ENCODE measurements around the gene NEK9. TPM values are rescaled to one million over a fixed set of nuclear protein-coding genes. Genes with fewer than 3 reads are reported as not detected.

NEK9 gene
- total and polyA plus RNA-seq, 9 of the 15 experiments (the other 6 are each of a cell fraction or from before 2014, with no cell fraction given): 2.8 to 39.6 (median 19.8) TPM

DNA sequence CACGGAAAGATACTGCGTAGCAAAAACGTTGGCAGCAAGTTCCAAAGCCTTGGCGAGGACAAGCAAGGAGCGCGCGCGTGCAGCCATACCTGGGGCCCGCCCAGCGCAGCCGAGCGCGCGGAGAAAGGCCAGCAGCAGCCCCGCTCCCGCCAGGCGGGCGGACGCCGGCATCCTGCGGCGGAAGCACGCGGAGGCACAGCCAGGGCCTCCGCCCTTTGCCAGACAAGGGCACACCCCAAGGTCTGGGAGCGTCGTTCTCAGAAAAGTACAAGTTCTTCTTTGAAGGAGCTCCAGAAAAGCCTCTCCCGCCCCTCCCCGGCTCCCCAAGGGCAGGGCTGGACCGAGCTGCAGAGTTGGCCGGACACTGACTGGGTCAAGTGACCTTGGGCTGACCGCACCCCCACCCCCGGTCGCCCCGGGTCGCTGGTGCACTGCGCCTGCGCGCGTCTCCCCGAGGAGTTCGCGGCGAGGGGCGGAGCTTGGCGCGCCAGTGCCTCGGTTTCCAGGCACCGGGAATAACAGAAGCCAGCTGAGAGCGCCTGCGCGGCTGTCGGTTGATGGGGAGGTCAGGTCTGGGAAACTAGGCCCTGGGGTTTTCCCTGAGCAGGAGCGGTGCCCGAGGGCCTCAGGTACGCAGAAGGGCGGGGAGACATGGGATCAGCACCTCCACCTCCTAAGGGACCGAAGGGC, 57.6 kb downstream of the NEK9 start, which contains the start of gene ZC2HC1C (continued):
- TF ChIP-seq, protein P1, sequence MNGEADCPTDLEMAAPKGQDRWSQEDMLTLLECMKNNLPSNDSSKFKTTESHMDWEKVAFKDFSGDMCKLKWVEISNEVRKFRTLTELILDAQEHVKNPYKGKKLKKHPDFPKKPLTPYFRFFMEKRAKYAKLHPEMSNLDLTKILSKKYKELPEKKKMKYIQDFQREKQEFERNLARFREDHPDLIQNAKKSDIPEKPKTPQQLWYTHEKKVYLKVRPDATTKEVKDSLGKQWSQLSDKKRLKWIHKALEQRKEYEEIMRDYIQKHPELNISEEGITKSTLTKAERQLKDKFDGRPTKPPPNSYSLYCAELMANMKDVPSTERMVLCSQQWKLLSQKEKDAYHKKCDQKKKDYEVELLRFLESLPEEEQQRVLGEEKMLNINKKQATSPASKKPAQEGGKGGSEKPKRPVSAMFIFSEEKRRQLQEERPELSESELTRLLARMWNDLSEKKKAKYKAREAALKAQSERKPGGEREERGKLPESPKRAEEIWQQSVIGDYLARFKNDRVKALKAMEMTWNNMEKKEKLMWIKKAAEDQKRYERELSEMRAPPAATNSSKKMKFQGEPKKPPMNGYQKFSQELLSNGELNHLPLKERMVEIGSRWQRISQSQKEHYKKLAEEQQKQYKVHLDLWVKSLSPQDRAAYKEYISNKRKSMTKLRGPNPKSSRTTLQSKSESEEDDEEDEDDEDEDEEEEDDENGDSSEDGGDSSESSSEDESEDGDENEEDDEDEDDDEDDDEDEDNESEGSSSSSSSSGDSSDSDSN (IDR thresholded peaks at IDR 0.05; ENCODE audit: borderline replicate concordance in 1 of 2, low read depth in 2 of 2, low read length in 2 of 2): peak; percentile 53 to 77; a peak in 2 of 4 replicates
- TF ChIP-seq NRF1 (conservative IDR thresholded peaks at IDR 0.05 in 1 of 2, IDR thresholded peaks at IDR 0.05 in 1 of 2): peak; percentile 99
- TF ChIP-seq HNRNPL (IDR thresholded peaks at IDR 0.05; ENCODE audit: low read depth, low read length): peak; percentile 77; the same call in 1 of the 2 replicates
- TF ChIP-seq, protein P2, sequence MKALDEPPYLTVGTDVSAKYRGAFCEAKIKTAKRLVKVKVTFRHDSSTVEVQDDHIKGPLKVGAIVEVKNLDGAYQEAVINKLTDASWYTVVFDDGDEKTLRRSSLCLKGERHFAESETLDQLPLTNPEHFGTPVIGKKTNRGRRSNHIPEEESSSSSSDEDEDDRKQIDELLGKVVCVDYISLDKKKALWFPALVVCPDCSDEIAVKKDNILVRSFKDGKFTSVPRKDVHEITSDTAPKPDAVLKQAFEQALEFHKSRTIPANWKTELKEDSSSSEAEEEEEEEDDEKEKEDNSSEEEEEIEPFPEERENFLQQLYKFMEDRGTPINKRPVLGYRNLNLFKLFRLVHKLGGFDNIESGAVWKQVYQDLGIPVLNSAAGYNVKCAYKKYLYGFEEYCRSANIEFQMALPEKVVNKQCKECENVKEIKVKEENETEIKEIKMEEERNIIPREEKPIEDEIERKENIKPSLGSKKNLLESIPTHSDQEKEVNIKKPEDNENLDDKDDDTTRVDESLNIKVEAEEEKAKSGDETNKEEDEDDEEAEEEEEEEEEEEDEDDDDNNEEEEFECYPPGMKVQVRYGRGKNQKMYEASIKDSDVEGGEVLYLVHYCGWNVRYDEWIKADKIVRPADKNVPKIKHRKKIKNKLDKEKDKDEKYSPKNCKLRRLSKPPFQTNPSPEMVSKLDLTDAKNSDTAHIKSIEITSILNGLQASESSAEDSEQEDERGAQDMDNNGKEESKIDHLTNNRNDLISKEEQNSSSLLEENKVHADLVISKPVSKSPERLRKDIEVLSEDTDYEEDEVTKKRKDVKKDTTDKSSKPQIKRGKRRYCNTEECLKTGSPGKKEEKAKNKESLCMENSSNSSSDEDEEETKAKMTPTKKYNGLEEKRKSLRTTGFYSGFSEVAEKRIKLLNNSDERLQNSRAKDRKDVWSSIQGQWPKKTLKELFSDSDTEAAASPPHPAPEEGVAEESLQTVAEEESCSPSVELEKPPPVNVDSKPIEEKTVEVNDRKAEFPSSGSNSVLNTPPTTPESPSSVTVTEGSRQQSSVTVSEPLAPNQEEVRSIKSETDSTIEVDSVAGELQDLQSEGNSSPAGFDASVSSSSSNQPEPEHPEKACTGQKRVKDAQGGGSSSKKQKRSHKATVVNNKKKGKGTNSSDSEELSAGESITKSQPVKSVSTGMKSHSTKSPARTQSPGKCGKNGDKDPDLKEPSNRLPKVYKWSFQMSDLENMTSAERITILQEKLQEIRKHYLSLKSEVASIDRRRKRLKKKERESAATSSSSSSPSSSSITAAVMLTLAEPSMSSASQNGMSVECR (CRISPR knock-in tag; IDR thresholded peaks at IDR 0.05): peak; percentile 49; the same call in 1 of the 2 replicates
- TF ChIP-seq, protein P3, sequence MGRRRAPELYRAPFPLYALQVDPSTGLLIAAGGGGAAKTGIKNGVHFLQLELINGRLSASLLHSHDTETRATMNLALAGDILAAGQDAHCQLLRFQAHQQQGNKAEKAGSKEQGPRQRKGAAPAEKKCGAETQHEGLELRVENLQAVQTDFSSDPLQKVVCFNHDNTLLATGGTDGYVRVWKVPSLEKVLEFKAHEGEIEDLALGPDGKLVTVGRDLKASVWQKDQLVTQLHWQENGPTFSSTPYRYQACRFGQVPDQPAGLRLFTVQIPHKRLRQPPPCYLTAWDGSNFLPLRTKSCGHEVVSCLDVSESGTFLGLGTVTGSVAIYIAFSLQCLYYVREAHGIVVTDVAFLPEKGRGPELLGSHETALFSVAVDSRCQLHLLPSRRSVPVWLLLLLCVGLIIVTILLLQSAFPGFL (CRISPR knock-in tag; IDR thresholded peaks at IDR 0.05): no peak
- TF ChIP-seq FOXJ2 (tag; IDR thresholded peaks at IDR 0.05): peak; percentile 96
- TF ChIP-seq, protein P4, sequence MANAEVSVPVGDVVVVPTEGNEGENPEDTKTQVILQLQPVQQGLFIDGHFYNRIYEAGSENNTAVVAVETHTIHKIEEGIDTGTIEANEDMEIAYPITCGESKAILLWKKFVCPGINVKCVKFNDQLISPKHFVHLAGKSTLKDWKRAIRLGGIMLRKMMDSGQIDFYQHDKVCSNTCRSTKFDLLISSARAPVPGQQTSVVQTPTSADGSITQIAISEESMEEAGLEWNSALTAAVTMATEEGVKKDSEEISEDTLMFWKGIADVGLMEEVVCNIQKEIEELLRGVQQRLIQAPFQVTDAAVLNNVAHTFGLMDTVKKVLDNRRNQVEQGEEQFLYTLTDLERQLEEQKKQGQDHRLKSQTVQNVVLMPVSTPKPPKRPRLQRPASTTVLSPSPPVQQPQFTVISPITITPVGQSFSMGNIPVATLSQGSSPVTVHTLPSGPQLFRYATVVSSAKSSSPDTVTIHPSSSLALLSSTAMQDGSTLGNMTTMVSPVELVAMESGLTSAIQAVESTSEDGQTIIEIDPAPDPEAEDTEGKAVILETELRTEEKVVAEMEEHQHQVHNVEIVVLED (CRISPR knock-in tag; IDR thresholded peaks at IDR 0.05): no peak
- TF ChIP-seq KAT7 (CRISPR knock-in tag; IDR thresholded peaks at IDR 0.05; ENCODE audit: borderline replicate concordance): peak; percentile 64; the same call in 1 of the 2 replicates
- TF ChIP-seq, protein P5, sequence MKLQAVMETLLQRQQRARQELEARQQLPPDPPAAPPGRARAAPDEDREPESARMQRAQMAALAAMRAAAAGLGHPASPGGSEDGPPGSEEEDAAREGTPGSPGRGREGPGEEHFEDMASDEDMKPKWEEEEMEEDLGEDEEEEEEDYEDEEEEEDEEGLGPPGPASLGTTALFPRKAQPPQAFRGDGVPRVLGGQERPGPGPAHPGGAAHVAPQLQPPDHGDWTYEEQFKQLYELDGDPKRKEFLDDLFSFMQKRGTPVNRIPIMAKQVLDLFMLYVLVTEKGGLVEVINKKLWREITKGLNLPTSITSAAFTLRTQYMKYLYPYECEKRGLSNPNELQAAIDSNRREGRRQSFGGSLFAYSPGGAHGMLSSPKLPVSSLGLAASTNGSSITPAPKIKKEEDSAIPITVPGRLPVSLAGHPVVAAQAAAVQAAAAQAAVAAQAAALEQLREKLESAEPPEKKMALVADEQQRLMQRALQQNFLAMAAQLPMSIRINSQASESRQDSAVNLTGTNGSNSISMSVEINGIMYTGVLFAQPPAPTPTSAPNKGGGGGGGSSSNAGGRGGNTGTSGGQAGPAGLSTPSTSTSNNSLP (IDR thresholded peaks at IDR 0.05; ENCODE audit: borderline replicate concordance, low read depth, low read length): 0 out of 2 replicates have a peak, but pooled peaks have one; percentile 21
- TF ChIP-seq ESRRB (CRISPR knock-in tag; IDR thresholded peaks at IDR 0.05; ENCODE audit: borderline replicate concordance): no peak
- TF ChIP-seq TAL1 (IDR thresholded peaks at IDR 0.05): no peak
- TF ChIP-seq JUN (IDR thresholded peaks at IDR 0.05; ENCODE audit: borderline replicate concordance, low read depth, low read length): peak; percentile 50; the same call in 1 of the 2 replicates
- TF ChIP-seq JUN (CRISPR knock-in tag; IDR thresholded peaks at IDR 0.05; ENCODE audit: borderline replicate concordance): no peak
- TF ChIP-seq HMGN3 (IDR thresholded peaks at IDR 0.05; ENCODE audit: borderline replicate concordance, extremely low read depth, insufficient read length, low read depth, low read length): peak; percentile 89
